HCT116 (cell line): Measurements from ENCODE around the gene C3orf70. TPM values are rescaled to one million over a fixed set of nuclear protein-coding genes. Genes with fewer than 3 reads are reported as not detected.

ENCODE experiments used
- ATAC-seq: fragments of 200-7000 bp; cut with Tn5 transposase; 2 replicates; pipeline ENCODE4 v1.9.1; 2020; ENCODE audit warnings: mild to moderate bottlenecking, moderate library complexity
- BruUV-seq: library from RNA; stranded (reverse); fragments of 400-500 nt; replicated peaks from 2 replicates; lab custom pipeline; 2021; lab: Mats Ljungman, UMichigan
- CTCF ChIA-PET: fragments of 300-600 bp; sonication (Branson Sonifier 250); formaldehyde crosslinking; loops from one replicate; lab custom pipeline; 2021; ENCODE audit warnings: antibody characterized with exemption; lab: Charles Lee
- POLR2A ChIA-PET: fragments of 300-600, 350-600 bp; sonication (Branson Sonifier 250); formaldehyde crosslinking; loops from one replicate; lab custom pipeline; 2021; ENCODE audit warnings: antibody characterized with exemption; lab: Charles Lee
- RAD21 ChIA-PET, 2 experiments: fragments of 300-600 bp; sonication (Branson Sonifier 250); formaldehyde crosslinking; loops; one replicate each; lab custom pipeline; 2023; ENCODE audit warnings: low total read pairs in 2 of 2; ENCODE audit not compliant: uncharacterized antibody in 2 of 2, unreplicated experiment in 2 of 2, low non-redundant PET in 1 of 2; lab: Charles Lee
- DNase-seq: peaks from one replicate; pipeline ENCODE4 v3.0.0-alpha.2; 2010; ENCODE audit warnings: low read depth, low spot score
- H2AFZ ChIP-seq: fragments of 200-600 bp; shearing (Covaris generic), sonication (generic); 2 replicates; pipeline ENCODE4 v1.6.1; 2017; ENCODE audit warnings: low read depth, mixed run types, mixed read lengths, antibody characterized with exemption, low read length; ENCODE audit not compliant: poor library complexity, severe bottlenecking
- H3K27ac ChIP-seq: 2 replicates; pipeline ENCODE4 v1.5.1; 2012; ENCODE audit warnings: low read depth, low read length
- H3K27me3 ChIP-seq: fragments of 200-600 bp; sonication (generic); 2 replicates; pipeline ENCODE4 v1.6.1; 2016; ENCODE audit warnings: mixed run types, low read length, mixed read lengths; ENCODE audit not compliant: insufficient read depth
- H3K36me3 ChIP-seq, 2 experiments: fragments of 200-500 bp in 1 of 2; fragments of 200-600 bp in 1 of 2; sonication (Bioruptor generic) in 1 of 2; sonication (generic) in 1 of 2; 2 replicates each; pipeline versions ENCODE4 v1.5.1 to v1.6.1; 2014 to 2016; ENCODE audit warnings: low read length in 2 of 2, inconsistent platforms in 1 of 2, mixed read lengths in 1 of 2, mixed run types in 1 of 2; ENCODE audit not compliant: insufficient read depth in 2 of 2, control insufficient read depth in 1 of 2
- H3K4me1 ChIP-seq, 2 experiments: fragments of 200-600 bp in 1 of 2; sonication (generic) in 1 of 2; 2 replicates each; pipeline versions ENCODE4 v1.5.1 to v1.6.1; 2012 to 2017; ENCODE audit warnings: low read length in 2 of 2, inconsistent platforms in 1 of 2, mild to moderate bottlenecking in 1 of 2, mixed read lengths in 1 of 2, mixed run types in 1 of 2, moderate library complexity in 1 of 2; ENCODE audit not compliant: insufficient read depth in 2 of 2, control insufficient read depth in 1 of 2
- H3K4me2 ChIP-seq: fragments of 200-600 bp; sonication (generic); 2 replicates; pipeline ENCODE4 v1.6.1; 2017; ENCODE audit warnings: mixed run types, low read length, mixed read lengths
- H3K4me3 ChIP-seq, 2 experiments: fragments of 200-600 bp in 1 of 2; sonication (generic) in 1 of 2; replicated peaks in 1 of 2; 2 replicates each; pipeline ENCODE4 v1.5.1; 2011 to 2016; ENCODE audit warnings: low read length in 2 of 2, control low read depth in 1 of 2, low read depth in 1 of 2, mild to moderate bottlenecking in 1 of 2, mixed read lengths in 1 of 2, mixed run types in 1 of 2
- H3K79me2 ChIP-seq: fragments of 200-600 bp; sonication (generic); 2 replicates; pipeline ENCODE4 v1.6.1; 2017; ENCODE audit warnings: mild to moderate bottlenecking, mixed run types, low read length, moderate library complexity, mixed read lengths; ENCODE audit not compliant: insufficient read depth
- H3K9ac ChIP-seq: fragments of 200-600 bp; sonication (generic); 2 replicates; pipeline ENCODE4 v1.6.1; 2016; ENCODE audit warnings: low read length, mixed read lengths
- H3K9me2 ChIP-seq: fragments of 200-600 bp; sonication (generic), shearing (Covaris generic); 2 replicates; pipeline ENCODE4 v1.6.1; 2017; ENCODE audit warnings: mixed run types, mild to moderate bottlenecking, moderate library complexity; ENCODE audit not compliant: insufficient read depth
- H3K9me3 ChIP-seq, 2 experiments: fragments of 200-500 bp in 1 of 2; fragments of 200-600 bp in 1 of 2; sonication (Bioruptor generic) in 1 of 2; sonication (generic) in 1 of 2; 2 replicates each; pipeline ENCODE4 v1.6.1; 2014 to 2017; ENCODE audit warnings: low read length in 2 of 2, mixed read lengths in 2 of 2, inconsistent platforms in 1 of 2, low read depth in 1 of 2, mild to moderate bottlenecking in 1 of 2, mixed run types in 1 of 2, moderate library complexity in 1 of 2; ENCODE audit not compliant: control insufficient read depth in 1 of 2, insufficient read depth in 1 of 2
- H4K20me1 ChIP-seq: fragments of 200-600 bp; sonication (generic), shearing (Covaris generic); 2 replicates; pipeline ENCODE4 v1.6.1; 2017; ENCODE audit warnings: mixed run types, mild to moderate bottlenecking, moderate library complexity; ENCODE audit not compliant: insufficient read depth
- CBX3 ChIP-seq: IDR thresholded peaks from 2 replicates; pipeline ENCODE4 v1.6.1; 2012; ENCODE audit warnings: low read depth
- EGR1 ChIP-seq: IDR thresholded peaks from 2 replicates; pipeline ENCODE4 v1.6.1; 2012; ENCODE audit warnings: low read depth
- EZH2 ChIP-seq: fragments of 200-600 bp; sonication (generic); IDR thresholded peaks from 2 replicates; pipeline ENCODE4 v1.6.1; 2017; ENCODE audit warnings: antibody characterized with exemption, mixed run types
- FOSL1 ChIP-seq: IDR thresholded peaks from 2 replicates; pipeline ENCODE4 v1.6.1; 2012; ENCODE audit warnings: low read depth
- POLR2A ChIP-seq: IDR thresholded peaks from 2 replicates; pipeline ENCODE4 v1.7.0; 2011; ENCODE audit warnings: borderline replicate concordance; ENCODE audit not compliant: insufficient read depth, insufficient read length; ENCODE audit errors: extremely low read depth
- POLR2AphosphoS5 ChIP-seq: IDR thresholded peaks from 2 replicates; pipeline ENCODE4 v1.6.1; 2011; ENCODE audit warnings: mild to moderate bottlenecking, low read depth, low read length, moderate library complexity
- SP1 ChIP-seq: IDR thresholded peaks from 2 replicates; pipeline ENCODE4 v1.6.1; 2012; ENCODE audit warnings: low read depth
- YY1 ChIP-seq: IDR thresholded peaks from 2 replicates; pipeline ENCODE4 v1.6.1; 2011; ENCODE audit warnings: low read length, low read depth, moderate library complexity, mild to moderate bottlenecking; ENCODE audit not compliant: insufficient replicate concordance; ENCODE audit errors: extremely low read depth
- intact Hi-C: fragments of 100-400 bp; cut with micrococcal nuclease; formaldehyde crosslinking; loops from 2 replicates; pipeline ENCODE4 v1.10.0; 2022
- total RNA-seq: library from RNA; stranded (reverse); gene quantifications from one replicate; pipeline ENCODE4 v1.2.1, GENCODE V29; 2021; ENCODE audit not compliant: unreplicated experiment
- TF ChIP-seq, protein P1 (sequence below): IDR thresholded peaks from 2 replicates; pipeline ENCODE4 v1.6.1; 2011; ENCODE audit warnings: mild to moderate bottlenecking, low read length, moderate library complexity; ENCODE audit not compliant: insufficient replicate concordance; ENCODE audit errors: extremely low read depth
- TF ChIP-seq, protein P2 (sequence below): IDR thresholded peaks from 2 replicates; pipeline ENCODE4 v1.6.1; 2012

C3orf70 gene
- total RNA-seq, 1 experiment from 2014 or later = not detected

- no peak for TF ChIP-seq CBX3
- no peak for TF ChIP-seq SP1
- TF ChIP-seq EZH2 = no peak
- TF ChIP-seq FOSL1 = no peak
- no peak for TF ChIP-seq POLR2AphosphoS5
- TF ChIP-seq EGR1 = no peak
- TF ChIP-seq, protein P1, sequence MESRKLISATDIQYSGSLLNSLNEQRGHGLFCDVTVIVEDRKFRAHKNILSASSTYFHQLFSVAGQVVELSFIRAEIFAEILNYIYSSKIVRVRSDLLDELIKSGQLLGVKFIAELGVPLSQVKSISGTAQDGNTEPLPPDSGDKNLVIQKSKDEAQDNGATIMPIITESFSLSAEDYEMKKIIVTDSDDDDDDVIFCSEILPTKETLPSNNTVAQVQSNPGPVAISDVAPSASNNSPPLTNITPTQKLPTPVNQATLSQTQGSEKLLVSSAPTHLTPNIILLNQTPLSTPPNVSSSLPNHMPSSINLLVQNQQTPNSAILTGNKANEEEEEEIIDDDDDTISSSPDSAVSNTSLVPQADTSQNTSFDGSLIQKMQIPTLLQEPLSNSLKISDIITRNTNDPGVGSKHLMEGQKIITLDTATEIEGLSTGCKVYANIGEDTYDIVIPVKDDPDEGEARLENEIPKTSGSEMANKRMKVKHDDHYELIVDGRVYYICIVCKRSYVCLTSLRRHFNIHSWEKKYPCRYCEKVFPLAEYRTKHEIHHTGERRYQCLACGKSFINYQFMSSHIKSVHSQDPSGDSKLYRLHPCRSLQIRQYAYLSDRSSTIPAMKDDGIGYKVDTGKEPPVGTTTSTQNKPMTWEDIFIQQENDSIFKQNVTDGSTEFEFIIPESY = no peak
- TF ChIP-seq YY1 = no peak
- TF ChIP-seq, protein P2, sequence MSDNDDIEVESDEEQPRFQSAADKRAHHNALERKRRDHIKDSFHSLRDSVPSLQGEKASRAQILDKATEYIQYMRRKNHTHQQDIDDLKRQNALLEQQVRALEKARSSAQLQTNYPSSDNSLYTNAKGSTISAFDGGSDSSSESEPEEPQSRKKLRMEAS = no peak
- no peak for TF ChIP-seq POLR2A
- Histone ChIP-seq H3K9me3 (no peaks in the 10 kb centered on the region), H3K4me1 (no peaks in the 10 kb centered on the region), H3K27ac (no peak overlapping the region), H3K9ac (no peak overlapping the region), H2AFZ (no peak overlapping the region), H3K4me3 (no peak overlapping the region), H3K9me2 (no peaks in the 10 kb centered on the region), H4K20me1 (no peaks in the 10 kb centered on the region), H3K4me2 (no peak overlapping the region), H3K27me3 (no peaks in the 10 kb centered on the region), H3K79me2 (no peaks in the 10 kb centered on the region), H3K36me3 (no peaks in the 10 kb centered on the region)
- DNase-seq (no peak), ATAC-seq (no peak)
- ChIA-PET RAD21 (no interaction called here), CTCF (no interaction called here), POLR2A (no interaction called here)
- no TSS peak for BruUV-seq
- intact Hi-C loops = no loop called here
Measured at GRCh38 chr3:185066251-185066650, 86.6 kb downstream of the C3orf70 start.
